HG03039 (cell line): ENCODE measurements around the gene UBASH3B.
A peak's percentile ranks its signal among the peaks of the same experiment; 100 is the strongest.

Source experiments
- ATAC-seq: cut with Tn5 transposase; IDR thresholded peaks from one replicate; pipeline ENCODE4 v1.9.1; 2021; ENCODE audit warnings: mild to moderate bottlenecking, moderate library complexity; ENCODE audit not compliant: unreplicated experiment

The UBASH3B gene

DNA sequence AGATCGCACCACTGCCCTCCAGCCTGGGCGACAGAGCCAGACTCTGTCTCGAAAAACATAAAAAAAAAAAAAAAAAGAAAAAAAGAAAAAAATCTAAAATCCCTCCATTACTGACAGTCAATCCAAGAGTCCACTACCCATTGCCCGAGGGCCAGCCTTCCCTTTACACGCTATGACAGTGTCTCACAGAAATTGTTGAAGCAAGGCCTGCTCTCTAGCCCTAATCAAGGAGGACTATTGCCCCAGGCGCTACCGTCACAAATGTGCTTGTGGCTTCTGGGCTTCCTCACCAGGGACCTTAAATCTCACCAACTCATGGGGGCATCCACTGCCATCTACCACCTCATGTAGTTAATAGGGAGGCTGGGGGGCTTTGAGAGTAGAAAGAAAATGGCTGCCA is 49.9 kb downstream of the UBASH3B start:
- no peak for ATAC-seq

- no peak for ATAC-seq
Observed at GRCh38 chr11:122706291-122707088, 51.0 kb downstream of the UBASH3B start.

GRCh38 chr11:122707111-122707510 is 51.6 kb downstream of the UBASH3B start:
- no peak for ATAC-seq

DNA sequence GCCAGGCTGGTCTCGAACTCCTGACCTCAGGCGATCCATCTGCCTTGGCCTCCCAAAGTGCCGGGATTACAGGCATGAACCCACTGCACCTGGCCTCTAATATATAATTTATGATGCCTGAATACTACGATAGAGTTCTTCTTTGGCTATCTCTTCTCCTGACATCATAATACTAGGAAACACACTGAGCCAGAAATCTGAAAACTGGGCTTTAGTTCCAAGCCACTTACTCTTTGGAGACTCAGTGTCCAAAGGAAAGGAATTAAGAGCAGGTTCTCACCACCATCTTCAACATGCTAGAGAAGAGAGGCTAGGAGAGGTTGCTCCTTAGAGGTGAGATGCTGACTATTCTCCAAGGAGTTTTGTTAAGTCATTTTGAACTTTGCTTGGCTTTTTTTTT is 52.4 kb downstream of the UBASH3B start:
- no peak for ATAC-seq

DNA sequence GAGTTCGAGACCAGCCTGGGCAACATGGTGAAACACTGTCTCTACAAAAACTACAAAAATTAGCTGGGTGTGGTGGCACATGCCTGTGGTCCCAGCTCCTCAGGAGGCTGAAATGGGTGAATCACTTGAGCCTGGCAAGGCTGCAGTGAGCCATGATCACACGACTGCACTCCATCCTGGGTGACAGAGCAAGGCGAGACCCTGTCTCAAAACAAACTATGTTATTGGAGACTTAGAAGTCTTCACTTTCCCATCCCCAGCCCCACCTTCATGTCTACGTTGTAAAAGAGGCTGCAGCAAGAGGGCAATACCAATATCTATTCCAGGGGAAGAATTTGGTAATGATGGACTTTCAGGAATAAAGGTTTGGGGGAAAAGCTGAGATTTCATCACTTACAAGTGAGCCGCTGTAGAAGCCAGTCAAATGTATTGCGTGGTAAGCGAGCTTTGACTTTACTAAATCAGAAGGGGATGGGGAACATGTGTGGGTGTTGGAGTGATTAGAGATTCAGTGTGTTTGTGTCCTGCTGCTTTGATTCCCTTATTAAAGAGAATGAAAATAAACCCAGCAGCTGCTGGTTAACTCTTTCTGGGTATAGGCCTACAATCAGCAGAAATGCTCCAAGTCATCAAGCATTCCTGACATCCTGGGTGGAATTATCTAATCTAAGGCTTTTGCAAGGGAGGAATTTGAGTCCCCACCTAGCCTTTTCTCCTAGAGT is 53.7 kb downstream of the UBASH3B start:
- ATAC-seq, result no peak

DNA sequence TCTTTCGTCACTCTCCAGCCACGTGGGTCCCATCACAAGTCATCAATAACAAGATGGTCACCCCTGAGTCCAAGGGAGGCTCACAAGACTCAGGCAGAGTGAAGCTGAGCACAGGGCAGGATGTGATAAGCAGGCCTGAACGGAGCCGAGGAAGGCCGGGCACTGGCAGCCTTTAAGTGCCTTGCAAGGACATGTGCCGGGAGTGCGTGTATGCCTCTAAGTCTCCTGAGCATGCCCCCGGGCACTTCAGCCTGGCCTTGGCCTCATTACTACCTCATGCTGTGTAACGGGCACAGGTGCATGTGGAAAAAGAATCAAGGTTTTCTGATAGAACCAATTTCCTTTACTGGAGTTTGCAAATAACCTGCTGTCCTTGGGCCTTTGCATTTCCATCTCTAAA is 55.8 kb downstream of the UBASH3B start:
- no peak for ATAC-seq

DNA sequence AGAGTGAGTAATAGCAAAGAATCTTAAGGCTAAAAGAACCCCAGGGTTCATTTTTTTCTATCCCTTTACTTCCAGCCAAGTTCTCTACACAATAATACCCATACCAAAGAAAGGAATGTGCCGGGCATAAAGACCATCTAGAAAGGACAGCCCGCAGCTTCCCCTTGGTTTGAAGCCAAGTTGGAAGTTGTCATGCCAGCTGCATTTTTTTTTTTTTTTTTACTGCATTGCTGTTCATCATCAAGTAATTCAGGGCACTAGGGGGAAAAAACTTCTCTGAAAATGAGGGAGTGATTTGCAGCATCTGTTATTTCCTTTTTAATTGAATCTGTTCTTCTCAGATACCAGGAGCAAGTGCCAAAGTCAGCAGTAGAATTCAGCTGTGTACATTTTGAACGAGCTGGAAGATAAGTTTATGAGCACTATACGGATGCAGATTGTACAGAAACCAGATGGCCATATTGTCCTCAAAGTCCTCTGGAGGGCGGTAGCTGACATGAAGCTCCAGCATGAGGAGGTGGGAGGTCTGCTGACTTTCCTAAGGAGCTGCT is 56.4 kb downstream of the UBASH3B start:
- ATAC-seq, result no peak

DNA sequence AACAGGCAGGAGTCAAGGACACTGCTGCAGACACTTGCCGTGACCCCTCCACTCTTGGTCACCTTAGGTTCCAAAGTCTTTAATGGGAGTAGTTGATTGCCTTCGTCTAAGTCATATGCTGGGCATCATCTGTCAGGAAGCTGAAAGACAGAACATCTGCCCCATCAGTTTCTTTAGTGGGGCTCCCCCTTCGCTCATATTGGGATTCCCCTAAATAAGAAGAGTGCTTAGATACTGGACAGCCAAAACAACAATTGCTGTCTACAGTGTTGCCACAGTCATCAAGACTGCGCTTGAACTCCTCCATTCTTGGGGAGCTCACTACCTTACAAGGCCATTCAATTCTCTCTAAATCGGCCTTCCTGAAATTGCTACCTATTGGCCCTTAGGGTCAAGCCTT is 58.5 kb downstream of the UBASH3B start:
- no peak for ATAC-seq

- ATAC-seq, result no peak
Observed at GRCh38 chr11:122714484-122714883, 59.0 kb downstream of the UBASH3B start.

GRCh38 chr11:122715548-122716440 is 60.3 kb downstream of the UBASH3B start:
- ATAC-seq, result no peak

DNA sequence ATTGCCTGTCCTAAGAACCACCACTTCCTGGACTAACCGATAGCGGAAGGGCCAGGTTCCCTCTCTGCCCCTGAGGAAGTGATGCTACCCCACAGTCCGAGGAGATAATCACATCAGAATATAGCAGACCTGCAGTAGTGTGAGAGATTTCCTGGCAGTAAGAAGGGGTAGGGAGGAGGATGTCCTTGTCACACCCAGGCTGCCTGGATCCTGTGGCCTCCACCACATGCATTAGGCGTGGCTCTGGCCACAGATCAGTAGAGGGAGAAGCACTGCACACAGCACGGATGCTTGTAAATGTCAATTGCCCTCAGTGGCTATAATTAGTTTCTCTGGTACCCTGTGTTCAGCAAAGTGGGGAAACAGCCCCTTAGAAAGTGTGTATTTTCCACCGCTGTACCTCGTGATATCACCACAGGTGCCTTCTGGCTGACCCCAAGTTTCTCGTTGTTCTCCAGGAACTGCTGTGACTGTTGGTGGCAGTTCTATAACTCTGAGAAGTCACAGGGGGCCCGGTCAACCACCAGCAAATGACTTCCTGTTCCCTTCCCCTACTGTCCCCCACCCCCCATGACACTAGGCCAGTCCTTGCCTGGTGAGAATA is 61.8 kb downstream of the UBASH3B start:
- peak; percentile 56 for ATAC-seq

- no peak for ATAC-seq
Observed at GRCh38 chr11:122720107-122720881, 64.8 kb downstream of the UBASH3B start.

DNA sequence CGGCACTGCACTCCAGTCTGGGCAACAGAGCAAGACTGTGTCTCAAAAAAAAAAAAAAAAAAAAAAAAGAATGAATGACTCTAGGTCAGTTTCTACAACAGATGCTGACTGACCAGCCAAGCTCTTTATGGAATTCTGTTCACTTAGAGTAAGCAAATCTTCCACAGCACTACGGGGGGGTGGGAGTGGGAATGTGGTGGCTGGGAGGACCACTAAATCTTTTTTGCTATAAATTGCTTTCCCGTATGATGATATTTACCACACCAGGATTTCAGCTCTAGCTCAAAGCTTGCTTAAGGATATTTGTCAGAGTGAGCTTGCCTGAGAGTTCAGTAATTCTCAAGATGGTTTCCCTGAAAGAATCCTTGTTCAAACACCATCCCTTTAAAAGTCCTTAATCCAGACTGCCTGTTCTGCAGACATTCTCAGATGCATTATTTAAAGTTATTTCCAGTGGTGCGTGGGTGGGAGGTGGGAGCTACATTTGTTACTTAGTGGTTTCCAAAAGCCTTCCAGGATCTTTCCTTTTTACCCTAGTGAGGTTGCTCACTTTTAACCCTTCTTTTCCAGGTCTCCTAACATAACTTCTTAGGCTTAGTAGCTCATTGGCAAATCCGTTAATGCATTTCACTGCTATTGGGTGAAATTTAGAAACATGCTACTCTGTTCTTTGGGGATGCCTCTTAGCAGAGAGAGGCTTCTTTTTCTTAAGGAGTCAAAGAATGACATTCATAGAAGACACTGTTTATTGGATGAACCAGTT is 65.9 kb downstream of the UBASH3B start:
- no peak for ATAC-seq

DNA sequence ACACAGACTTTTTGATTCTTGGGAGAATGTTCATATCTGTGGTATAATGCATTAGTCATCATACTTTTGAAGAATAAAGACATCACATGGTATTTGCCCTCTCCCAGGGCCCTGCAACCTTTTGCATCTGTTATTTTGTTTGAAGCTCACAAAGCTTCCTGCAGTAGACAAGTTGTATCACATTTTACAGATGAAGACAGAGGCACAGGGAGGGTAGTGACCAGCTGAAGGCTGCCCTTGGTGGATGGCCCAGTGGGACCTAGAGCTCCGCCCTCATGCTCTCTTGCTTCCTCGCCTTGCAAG is 66.4 kb downstream of the UBASH3B start:
- ATAC-seq, result no peak

DNA sequence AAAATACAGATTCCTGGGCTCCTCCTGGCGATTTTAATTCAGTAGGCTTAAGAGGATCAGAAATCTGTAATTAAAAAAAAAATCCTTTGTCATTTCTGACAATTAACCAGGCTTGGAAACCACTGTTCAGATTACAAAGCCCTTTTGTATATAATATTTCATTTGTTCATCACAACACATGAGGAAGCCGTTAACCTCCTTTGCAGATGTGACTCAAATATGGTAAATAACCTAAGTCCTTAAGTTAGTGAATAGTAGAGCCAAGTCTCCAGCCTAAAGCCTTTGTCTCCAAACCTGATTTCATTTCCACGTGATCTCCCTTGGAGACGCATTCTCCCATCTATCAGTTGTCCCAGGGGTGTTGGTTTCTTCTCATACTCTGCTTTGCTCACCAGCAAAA is 67.6 kb downstream of the UBASH3B start:
- no peak for ATAC-seq

GRCh38 chr11:122723576-122723975 is 68.1 kb downstream of the UBASH3B start:
- ATAC-seq, result no peak

GRCh38 chr11:122724520-122724919 is 69.0 kb downstream of the UBASH3B start:
- no peak for ATAC-seq

DNA sequence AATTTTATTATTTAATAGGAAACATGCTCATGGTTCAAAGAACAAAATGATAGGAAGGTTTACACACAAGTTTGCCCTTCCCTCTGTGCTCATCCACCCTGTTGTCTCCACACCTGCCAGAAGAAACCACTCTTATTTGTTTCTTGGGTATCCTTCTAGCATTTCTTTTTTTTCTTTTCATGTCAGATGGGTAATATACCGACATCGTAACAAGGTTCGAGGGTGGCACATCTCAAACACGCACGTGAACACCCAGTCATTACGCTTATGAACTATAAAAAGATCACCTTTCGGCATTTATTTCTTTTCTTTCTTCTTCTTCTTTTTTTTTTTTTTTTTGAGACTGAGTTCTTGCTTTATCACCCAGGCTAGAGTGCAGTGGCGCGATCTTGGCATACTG is 70.5 kb downstream of the UBASH3B start:
- no peak for ATAC-seq
